ENCODE data around the gene SPEN.
"Not testable (repeated sequence)": the region's sequence is repeated elsewhere in the genome, so short reads cannot be mapped to it uniquely, and the experiment has no call there.

Gene SPEN

DNA sequence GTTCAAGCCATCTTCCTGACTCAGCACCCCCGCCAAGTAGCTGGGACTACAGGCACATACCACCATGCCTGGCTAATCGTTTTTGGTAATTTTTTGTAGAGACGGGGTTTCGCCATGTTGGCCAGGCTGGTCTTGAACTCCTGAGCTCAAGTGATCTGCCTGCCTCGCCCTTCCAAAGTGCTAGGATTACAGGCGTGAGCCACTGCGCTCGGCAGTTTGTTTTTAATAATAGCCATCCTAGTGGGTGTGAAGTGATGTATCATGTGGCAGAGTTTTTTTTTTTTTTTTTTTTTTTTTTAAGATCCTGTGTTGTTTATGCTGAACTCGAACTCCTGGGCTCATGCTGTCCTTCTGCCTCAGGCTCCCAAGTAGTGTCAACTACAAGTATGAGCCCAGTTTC lies 51.8 kb downstream of the SPEN start:
- DNase-seq = no peak

DNA sequence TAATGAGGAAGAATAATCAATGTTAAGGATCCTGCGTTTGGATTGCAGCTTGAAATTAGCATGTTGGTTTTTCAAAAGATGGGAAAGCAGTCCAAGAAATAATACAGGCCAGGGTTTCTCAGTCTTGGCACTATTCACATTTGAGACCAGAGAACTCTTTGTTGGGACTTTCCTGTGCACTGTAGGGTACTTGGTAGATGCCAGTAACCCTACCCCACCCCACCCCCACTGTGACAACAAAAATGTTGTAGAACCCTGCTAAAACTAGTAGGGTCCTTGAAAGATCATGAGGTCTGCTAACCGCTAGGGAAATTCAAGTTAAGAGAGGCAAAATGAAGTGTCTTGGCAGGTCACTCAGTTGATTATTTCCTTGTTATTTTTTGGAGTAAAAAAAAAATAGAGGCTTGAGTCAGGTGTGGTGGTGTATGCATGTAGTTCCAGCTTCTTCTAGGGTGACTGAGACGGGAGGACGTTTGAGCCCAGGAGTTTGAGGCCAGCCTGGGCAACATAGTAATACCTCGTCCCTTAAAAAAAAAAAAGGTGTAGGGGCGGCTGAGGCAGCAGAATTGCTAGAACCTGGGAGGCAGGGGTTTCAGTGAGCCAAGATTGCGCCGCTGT lies 53.3 kb downstream of the SPEN start:
- no peak for DNase-seq

DNA sequence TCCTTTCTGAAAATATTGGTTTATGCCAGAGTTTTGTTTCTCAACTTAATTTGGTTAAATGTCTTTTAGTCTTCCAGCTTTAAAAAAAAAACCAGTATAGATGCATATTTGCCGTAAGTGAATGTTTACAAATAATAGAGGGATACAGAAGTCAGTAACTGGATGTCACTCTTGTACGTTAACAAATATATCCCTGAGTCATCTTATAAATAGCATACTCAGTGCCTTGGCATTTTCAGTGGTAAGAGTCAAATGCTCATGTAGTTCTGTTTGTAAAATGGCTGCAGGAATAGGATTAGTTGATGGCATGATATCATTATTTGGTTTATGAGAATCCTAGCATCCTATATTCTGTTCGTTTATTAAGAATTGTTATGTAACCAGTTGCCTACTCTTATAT lies 55.4 kb downstream of the SPEN start:
- no peak for DNase-seq

DNA sequence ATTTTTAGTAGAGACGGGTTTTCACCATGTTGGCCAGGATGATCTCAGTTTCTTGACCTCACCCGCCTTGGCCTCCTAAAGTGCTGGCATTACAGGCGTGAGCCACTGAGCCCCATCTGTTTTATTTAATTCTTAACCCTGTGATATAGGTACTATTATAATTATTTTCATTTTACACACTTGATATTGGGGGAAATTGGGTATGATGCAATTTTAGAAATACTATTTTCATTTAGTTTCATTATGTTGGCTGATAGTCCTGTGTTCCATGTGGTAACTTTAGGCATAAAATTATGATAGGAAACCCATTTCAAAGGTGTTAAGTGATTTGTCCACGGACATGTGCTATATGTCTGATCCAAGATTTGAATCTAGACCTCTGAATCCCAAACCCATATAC lies 61.1 kb downstream of the SPEN start:
- DNase-seq = no peak

DNA sequence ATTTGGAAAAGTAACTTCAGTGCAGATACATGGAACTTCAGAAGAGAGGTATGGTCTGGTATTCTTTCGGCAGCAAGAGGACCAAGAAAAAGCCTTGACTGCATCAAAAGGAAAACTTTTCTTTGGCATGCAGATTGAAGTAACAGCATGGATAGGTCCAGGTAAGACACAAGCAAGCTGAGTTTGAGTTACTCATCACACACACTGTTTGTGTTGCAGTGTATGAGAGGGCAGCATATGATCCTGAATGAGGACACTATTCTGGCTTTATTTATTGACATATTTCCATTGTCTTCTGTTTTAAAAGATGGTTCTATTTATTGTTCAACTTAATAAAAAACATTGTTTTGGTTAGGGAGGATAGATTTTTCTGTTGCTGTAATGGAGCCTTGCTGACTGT lies 63.6 kb downstream of the SPEN start:
- DNase-seq = no peak

DNA sequence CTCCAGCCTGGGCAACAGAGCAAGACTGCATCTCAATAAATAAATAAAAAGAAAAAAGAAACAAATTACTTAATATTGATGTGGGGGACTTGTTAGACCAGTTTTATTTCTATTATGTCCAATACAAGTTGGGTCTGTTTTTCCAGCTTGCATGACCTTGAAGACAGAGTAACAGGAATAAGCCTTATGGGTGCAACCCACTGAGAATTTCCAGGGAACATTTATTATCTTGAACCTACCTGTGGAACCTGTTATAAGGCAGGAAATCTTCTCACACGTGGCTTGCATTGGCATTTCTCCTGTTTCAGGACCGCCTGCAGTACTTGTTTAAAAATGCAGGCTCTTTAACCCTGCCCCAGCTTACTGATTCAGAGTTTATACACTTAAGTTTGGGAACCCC lies 64.4 kb downstream of the SPEN start:
- no peak for DNase-seq

DNA sequence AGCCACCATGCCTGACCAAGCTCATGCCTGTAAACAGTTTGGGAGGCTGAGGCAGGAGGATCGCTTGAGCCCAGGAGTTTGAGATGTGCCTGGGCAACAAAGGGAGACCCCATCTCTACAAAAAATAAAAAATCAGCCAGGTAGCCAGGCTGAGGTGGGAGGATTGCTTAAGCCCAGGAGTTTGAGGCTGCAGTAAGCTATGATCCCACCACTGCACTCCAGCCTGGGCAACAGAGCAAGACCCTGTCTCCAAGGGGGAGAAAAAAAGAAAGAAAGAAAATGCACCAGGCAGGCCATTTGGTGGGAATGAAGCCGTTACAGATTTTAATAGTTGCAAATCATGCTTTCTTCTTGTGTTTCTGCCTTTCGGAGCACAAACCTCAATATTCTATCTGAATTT lies 66.1 kb downstream of the SPEN start:
- not testable (repeated sequence) for DNase-seq

DNA sequence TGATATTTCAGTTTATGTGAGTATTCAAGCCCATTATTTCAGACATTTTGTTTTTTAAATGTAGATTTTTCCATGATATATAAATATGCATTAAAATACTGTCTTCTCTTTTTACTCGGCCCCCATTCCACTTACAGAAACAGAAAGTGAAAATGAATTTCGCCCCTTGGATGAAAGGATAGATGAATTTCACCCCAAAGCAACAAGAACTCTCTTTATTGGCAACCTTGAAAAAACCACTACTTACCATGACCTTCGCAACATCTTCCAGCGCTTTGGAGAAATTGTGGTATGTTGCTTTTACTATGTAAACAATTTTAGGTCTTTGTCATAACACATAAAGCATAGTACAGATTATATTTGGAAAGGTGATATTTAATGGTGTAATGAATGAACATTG lies 68.5 kb downstream of the SPEN start:
- DNase-seq = no peak

DNA sequence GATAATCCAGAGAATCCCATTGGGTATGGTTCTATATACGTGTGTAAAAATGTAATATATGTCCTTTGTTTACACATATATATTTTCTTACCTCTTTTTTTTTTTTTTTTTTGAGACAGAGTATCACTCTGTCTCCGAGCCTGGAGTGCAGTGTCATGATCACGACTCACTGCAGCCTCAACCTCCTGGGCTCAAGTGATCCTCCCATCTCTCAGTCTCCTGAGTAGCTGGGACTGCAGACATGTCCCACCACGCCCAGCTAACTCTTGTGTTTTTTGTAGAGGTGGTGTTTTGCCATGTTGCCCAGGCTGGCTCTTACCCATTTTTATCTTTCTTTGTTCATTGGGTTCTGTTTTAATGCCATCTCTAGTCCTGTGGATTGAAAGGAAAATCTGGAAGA lies 68.9 kb downstream of the SPEN start:
- DNase-seq = no peak

DNA sequence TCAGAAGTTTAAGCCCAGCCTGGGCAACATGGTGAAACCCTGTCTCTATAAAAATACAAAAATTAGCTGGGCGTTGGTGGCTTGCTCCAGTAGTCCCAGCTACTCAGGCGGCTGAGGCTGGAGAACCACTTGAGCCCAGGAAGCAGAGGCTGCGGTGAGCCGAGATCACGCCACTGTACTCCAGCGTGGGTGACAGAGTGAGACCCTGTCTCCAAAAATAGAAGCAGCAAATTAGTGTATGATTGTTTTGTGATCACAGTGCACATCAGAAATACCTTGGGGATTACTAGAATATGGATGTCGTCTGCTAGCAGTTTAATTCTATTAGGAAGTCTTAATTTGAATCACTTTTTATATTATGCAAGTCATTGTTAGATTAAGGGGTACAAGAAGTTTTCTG lies 69.4 kb downstream of the SPEN start:
- no peak for DNase-seq

DNA sequence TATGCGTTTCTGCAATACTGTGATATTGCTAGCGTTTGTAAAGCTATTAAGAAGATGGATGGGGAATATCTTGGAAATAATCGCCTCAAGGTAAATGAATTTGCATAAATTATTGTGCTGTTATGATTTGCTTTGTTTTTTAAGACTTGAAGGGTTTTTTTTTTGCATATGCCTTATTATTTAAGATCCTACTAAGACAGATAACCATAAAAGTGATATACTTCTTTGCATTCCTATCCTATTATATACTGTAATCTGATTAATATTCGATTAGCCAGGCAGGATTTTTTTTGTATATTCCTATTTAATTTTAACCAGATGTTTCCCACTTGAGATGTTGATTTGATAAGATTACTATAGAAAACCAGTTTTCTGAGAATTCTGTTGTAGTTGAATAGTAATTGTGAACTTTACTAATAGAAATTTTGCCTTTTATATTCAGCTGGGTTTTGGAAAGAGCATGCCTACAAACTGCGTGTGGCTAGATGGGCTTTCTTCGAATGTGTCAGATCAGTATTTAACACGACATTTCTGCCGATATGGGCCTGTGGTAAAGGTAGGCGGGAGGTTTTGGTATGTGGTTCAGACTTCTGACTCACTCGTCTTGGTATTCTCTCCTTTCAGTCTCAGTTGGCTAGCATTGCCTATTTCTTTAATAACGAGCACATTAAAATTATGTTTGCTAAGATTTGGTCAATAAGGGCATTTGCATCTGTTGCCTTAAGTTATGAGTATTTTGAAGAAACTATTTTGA lies 71.6 kb downstream of the SPEN start:
- no peak for DNase-seq

DNA sequence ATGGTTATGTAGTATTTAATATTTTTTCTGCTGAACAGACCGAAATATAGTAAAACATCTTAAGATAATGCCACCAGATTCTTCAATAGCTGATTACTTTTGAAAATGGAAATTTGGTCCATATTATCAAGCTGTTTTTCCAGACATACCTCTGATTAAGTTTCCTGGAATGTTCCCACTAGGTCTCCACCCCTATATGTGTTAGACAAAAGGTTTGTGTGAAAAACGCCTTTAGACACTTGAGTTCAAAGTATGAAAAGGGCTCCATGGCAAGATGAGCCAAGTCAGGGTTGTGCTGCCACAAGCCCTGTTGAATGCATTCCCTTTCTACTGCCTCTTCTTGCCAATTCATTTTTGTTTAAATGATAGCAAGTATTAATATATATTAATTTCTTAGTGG lies 75.7 kb downstream of the SPEN start:
- no peak for DNase-seq

DNA sequence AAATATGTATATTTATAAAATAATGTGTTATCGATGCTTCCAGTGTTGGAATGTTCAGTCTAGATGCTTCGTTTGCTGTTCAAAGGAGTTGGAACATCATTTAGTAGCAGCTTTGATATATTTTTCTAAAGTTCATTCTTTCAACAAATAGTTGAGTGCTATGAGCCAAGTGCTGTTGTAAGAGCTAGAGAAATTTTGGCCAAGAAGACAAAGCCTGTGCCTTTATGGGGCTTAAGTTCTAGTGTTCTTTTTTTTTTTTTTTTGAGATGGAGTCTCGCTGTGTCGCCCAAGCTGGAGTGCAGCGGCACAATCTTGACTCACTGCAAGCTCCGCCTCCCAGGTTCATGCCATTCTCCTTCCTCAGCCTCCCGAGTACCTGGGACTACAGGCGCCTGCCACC lies 78.9 kb downstream of the SPEN start:
- DNase-seq = not testable (repeated sequence)

DNA sequence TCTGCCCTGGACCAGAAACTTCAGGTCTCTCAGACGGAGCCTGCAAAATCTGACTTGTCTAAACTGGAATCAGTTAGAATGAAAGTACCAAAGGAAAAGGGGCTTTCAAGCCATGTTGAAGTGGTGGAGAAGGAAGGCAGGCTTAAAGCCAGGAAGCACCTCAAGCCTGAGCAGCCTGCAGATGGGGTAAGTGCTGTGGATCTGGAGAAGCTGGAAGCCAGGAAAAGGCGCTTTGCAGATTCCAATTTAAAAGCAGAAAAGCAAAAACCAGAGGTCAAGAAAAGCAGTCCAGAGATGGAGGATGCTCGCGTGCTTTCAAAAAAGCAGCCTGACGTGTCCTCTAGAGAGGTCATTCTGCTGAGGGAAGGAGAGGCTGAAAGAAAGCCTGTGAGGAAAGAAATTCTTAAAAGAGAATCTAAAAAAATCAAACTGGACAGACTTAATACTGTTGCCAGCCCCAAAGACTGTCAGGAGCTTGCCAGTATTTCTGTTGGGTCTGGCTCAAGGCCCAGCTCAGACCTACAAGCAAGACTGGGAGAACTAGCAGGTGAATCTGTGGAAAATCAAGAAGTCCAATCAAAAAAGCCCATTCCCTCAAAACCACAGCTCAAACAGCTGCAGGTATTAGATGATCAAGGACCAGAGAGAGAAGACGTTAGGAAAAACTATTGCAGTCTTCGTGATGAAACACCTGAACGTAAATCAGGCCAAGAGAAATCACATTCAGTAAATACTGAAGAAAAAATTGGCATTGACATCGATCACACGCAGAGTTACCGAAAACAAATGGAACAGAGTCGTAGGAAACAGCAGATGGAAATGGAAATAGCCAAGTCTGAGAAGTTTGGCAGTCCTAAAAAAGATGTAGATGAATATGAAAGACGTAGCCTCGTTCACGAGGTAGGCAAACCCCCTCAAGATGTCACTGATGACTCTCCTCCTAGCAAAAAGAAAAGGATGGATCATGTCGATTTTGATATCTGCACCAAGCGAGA lies 81.8 kb downstream of the SPEN start:
- DNase-seq = no peak

DNA sequence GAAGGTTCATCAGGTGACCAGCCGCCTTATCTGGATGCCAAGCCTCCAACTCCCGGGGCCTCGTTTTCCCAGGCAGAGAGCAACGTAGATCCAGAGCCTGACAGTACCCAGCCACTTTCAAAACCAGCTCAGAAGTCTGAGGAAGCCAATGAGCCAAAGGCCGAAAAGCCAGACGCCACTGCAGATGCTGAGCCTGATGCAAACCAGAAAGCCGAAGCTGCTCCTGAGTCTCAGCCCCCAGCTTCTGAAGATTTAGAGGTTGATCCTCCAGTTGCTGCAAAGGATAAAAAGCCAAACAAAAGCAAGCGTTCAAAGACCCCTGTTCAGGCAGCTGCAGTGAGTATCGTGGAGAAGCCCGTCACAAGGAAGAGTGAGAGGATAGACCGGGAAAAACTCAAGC lies 83.9 kb downstream of the SPEN start:
- no peak for DNase-seq

DNA sequence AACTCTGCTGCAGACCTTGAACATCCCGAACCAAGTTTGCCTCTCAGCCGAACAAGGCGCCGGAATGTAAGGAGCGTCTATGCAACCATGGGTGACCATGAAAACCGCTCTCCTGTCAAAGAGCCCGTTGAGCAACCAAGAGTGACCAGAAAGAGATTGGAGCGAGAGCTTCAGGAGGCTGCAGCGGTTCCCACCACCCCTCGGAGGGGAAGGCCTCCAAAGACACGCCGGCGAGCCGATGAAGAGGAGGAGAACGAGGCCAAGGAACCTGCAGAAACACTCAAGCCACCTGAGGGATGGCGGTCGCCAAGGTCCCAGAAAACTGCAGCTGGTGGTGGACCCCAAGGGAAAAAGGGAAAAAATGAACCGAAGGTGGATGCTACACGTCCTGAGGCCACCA lies 84.4 kb downstream of the SPEN start:
- DNase-seq = no peak

DNA sequence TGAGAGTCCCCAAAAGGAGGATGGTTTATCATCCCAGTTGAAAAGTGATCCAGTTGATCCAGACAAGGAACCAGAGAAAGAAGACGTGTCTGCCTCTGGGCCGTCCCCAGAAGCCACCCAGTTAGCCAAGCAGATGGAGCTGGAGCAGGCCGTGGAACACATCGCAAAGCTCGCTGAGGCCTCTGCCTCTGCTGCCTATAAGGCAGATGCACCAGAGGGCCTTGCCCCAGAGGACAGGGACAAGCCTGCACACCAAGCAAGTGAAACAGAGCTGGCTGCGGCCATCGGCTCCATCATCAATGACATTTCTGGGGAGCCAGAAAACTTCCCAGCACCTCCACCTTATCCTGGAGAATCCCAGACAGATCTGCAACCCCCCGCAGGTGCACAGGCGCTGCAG lies 85.1 kb downstream of the SPEN start:
- DNase-seq = no peak

DNA sequence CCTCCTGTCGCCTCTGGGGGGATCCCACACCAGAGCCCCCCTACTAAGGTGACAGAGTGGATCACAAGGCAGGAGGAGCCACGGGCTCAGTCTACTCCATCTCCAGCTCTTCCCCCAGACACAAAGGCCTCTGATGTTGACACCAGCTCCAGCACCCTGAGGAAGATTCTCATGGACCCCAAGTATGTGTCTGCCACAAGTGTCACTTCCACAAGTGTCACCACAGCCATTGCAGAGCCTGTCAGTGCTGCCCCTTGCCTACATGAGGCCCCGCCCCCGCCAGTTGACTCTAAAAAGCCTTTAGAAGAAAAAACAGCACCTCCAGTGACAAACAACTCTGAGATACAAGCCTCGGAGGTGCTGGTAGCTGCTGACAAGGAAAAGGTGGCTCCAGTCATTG lies 86.2 kb downstream of the SPEN start:
- DNase-seq = no peak

DNA sequence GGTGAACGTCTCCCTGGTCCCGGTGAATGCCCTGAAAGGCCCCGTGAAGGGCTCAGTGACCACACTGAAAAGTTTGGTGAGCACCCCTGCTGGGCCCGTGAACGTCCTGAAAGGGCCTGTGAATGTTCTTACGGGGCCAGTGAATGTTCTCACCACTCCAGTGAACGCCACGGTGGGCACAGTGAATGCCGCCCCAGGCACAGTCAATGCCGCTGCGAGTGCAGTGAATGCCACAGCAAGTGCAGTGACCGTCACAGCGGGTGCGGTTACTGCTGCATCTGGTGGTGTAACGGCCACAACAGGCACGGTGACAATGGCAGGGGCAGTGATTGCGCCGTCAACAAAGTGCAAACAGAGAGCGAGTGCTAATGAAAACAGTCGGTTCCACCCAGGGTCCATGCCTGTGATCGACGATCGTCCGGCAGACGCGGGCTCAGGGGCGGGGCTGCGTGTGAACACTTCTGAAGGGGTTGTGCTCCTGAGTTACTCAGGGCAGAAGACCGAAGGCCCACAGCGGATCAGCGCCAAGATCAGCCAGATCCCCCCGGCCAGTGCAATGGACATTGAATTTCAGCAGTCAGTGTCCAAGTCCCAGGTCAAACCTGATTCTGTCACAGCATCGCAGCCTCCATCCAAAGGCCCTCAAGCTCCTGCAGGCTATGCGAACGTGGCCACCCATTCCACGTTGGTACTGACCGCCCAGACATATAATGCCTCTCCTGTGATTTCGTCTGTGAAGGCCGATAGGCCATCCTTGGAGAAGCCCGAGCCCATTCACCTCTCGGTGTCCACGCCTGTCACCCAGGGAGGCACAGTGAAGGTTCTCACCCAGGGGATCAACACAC lies 86.9 kb downstream of the SPEN start:
- DNase-seq = no peak

DNA sequence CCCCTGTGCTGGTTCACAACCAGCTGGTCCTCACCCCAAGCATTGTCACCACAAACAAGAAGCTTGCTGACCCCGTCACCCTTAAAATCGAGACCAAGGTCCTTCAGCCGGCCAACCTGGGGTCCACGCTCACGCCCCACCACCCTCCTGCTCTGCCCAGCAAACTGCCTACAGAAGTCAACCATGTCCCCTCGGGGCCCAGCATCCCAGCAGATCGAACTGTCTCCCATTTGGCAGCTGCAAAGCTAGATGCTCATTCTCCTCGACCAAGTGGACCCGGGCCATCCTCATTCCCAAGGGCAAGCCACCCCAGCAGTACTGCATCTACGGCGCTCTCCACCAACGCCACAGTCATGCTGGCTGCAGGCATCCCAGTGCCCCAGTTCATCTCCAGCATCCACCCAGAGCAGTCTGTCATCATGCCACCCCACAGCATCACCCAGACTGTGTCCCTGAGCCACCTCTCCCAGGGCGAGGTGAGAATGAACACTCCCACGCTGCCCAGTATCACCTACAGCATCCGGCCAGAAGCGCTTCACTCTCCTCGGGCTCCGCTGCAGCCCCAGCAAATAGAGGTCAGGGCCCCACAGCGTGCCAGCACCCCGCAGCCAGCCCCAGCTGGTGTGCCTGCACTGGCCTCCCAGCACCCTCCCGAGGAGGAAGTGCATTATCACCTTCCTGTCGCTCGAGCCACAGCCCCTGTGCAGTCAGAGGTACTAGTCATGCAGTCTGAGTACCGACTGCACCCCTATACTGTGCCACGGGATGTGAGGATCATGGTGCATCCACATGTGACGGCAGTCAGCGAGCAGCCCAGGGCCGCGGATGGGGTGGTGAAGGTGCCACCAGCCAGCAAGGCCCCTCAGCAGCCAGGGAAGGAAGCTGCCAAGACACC lies 87.8 kb downstream of the SPEN start:
- DNase-seq = no peak

DNA sequence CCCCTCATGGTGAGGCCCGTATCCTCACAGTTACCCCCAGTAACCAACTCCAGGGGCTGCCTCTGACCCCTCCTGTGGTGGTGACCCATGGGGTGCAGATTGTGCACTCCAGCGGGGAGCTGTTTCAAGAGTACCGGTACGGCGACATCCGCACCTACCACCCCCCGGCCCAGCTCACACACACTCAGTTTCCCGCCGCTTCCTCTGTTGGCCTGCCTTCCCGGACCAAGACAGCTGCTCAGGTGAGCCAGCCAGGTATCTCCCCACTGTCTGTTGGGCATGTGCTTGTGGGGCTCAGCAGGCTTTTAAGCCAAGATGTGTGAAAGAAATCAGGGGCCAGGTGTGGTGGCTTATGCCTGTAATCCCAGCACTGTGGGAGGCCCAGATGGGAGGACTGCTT lies 88.5 kb downstream of the SPEN start:
- DNase-seq = no peak

DNA sequence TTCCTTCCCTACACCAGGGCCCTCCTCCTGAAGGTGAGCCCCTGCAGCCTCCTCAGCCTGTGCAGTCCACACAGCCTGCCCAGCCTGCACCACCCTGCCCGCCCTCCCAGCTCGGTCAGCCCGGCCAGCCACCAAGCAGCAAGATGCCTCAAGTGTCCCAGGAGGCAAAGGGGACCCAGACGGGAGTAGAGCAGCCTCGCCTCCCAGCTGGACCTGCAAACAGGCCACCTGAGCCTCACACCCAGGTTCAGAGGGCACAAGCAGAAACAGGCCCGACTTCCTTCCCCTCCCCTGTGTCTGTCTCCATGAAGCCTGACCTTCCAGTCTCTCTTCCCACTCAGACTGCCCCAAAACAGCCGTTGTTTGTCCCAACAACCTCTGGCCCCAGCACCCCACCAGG lies 89.6 kb downstream of the SPEN start:
- DNase-seq = no peak
